ENCODE data around the gene CDC42BPB. TPM values are rescaled to one million over a fixed set of nuclear protein-coding genes. Genes with fewer than 3 reads are reported as not detected.

Gene CDC42BPB
- total RNA-seq, 1 experiment from 2014 or later, result 26.9 TPM

GRCh38 chr14:102944448-102945330, 112.7 kb downstream of the CDC42BPB start:
- DNase-seq (ENCODE audit: low read depth), result no peak

GRCh38 chr14:102943979-102944378, 113.4 kb downstream of the CDC42BPB start:
- no peak for DNase-seq (ENCODE audit: low read depth)

- DNase-seq (ENCODE audit: low read depth), result no peak
Measured at GRCh38 chr14:102943454-102943853, 113.9 kb downstream of the CDC42BPB start.

- no peak for DNase-seq (ENCODE audit: low read depth)
Measured at GRCh38 chr14:102942069-102942468, 115.3 kb downstream of the CDC42BPB start.

GRCh38 chr14:102941419-102942011, 115.8 kb downstream of the CDC42BPB start:
- DNase-seq (ENCODE audit: low read depth), result no peak

- no peak for DNase-seq (ENCODE audit: low read depth)
Measured at GRCh38 chr14:102940729-102941362, 116.5 kb downstream of the CDC42BPB start.

GRCh38 chr14:102939820-102940561, 117.4 kb downstream of the CDC42BPB start:
- DNase-seq (ENCODE audit: low read depth), result no peak

GRCh38 chr14:102939329-102939728, 118.0 kb downstream of the CDC42BPB start:
- DNase-seq (ENCODE audit: low read depth), result no peak

- DNase-seq (ENCODE audit: low read depth), result no peak
Measured at GRCh38 chr14:102938191-102938590, 119.2 kb downstream of the CDC42BPB start.

- no peak for DNase-seq (ENCODE audit: low read depth)
Measured at GRCh38 chr14:102937331-102938175, 119.8 kb downstream of the CDC42BPB start.

- DNase-seq (ENCODE audit: low read depth), result no peak
Measured at GRCh38 chr14:102935756-102936155, 121.6 kb downstream of the CDC42BPB start.

- DNase-seq (ENCODE audit: low read depth), result no peak
Measured at GRCh38 chr14:102933618-102934231, 123.6 kb downstream of the CDC42BPB start.

GRCh38 chr14:102932484-102933248, 124.7 kb downstream of the CDC42BPB start:
- DNase-seq (ENCODE audit: low read depth), result no peak

GRCh38 chr14:102931580-102932285, 125.6 kb downstream of the CDC42BPB start:
- no peak for DNase-seq (ENCODE audit: low read depth)

- DNase-seq (ENCODE audit: low read depth), result peak; percentile 83
Measured at GRCh38 chr14:102930753-102931579, 126.4 kb downstream of the CDC42BPB start.

- no peak for DNase-seq (ENCODE audit: low read depth)
Measured at GRCh38 chr14:102930138-102930752, 127.1 kb downstream of the CDC42BPB start.

GRCh38 chr14:102929241-102930137, 127.9 kb downstream of the CDC42BPB start:
- DNase-seq (ENCODE audit: low read depth), result no peak

Measured in M059J (cell line).